ENCODE results near the gene NSMF.
A peak's percentile ranks its signal among the peaks of the same experiment; 100 is the strongest.

NSMF gene, protein sequence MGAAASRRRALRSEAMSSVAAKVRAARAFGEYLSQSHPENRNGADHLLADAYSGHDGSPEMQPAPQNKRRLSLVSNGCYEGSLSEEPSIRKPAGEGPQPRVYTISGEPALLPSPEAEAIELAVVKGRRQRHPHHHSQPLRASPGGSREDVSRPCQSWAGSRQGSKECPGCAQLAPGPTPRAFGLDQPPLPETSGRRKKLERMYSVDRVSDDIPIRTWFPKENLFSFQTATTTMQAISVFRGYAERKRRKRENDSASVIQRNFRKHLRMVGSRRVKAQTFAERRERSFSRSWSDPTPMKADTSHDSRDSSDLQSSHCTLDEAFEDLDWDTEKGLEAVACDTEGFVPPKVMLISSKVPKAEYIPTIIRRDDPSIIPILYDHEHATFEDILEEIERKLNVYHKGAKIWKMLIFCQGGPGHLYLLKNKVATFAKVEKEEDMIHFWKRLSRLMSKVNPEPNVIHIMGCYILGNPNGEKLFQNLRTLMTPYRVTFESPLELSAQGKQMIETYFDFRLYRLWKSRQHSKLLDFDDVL

GRCh38 chr9:137459152-137459600 lies at the start of gene NSMF:
NSMF (minus strand) TSS chr9:137459334; CDS start chr9:137459102, 232 bp downstream.
- peak; percentile 93 for DNase-seq

DNA sequence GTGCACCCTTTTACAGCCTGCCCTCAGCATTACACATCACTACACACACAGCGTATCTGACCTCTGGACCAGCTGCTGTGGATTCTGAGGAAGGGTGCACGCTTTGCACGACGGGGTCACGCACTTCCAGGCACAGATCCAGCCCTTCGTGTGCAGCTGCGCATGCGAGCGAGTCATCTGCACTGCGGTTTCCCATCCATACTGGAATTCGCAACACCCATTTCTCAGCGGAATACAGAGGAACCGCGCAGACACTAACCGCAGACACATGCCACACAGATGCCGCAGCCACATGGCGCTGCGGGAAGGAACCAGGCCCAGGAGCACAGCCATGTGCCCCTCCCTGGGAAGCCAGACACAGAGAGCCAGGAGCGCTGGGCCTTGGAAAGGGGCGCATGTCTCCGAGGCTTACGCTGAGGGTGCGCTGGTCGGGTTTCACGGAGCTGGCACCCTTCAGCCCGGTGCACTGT lies 47.6 kb upstream of the NSMF start:
- no peak for DNase-seq

DNA sequence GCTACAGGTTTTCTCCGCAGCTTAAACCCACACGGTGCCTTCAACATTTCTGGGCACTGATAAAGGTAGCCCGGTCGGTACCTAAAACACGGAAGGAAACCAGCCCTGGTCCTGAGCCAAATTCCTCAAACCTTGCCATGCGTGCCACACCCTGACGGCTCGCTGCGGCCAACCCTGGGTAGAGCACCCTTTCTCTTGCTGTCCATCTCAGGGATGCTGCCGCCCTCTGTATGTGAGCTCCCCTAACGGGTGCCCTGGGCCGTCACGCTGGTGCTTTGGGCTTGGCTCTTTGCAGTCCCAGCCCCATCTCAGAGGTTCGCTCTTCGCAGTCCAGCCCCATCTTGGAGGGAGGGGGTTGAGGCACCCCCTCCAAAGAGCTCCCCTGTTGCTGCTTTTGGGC lies 47.1 kb upstream of the NSMF start:
- no peak for DNase-seq

- no peak for DNase-seq
Observed at GRCh38 chr9:137505421-137506140, 46.4 kb upstream of the NSMF start.

DNA sequence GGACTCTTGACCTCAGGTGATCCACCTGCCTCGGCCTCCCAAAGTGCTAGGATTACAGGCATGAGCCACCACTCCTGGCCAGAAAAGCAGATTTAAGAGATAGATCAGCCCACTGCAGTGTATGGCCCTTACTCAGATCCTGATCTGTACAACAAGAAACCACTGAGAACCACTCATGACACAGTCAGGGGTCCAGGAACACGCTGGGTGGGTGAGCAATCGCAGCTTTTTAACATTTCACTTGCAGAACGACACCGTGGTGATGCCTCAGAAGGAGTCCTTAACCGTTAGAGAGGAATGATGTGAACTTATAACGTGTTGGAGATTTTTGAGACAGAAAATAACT lies 45.3 kb upstream of the NSMF start:
- DNase-seq = no peak

DNA sequence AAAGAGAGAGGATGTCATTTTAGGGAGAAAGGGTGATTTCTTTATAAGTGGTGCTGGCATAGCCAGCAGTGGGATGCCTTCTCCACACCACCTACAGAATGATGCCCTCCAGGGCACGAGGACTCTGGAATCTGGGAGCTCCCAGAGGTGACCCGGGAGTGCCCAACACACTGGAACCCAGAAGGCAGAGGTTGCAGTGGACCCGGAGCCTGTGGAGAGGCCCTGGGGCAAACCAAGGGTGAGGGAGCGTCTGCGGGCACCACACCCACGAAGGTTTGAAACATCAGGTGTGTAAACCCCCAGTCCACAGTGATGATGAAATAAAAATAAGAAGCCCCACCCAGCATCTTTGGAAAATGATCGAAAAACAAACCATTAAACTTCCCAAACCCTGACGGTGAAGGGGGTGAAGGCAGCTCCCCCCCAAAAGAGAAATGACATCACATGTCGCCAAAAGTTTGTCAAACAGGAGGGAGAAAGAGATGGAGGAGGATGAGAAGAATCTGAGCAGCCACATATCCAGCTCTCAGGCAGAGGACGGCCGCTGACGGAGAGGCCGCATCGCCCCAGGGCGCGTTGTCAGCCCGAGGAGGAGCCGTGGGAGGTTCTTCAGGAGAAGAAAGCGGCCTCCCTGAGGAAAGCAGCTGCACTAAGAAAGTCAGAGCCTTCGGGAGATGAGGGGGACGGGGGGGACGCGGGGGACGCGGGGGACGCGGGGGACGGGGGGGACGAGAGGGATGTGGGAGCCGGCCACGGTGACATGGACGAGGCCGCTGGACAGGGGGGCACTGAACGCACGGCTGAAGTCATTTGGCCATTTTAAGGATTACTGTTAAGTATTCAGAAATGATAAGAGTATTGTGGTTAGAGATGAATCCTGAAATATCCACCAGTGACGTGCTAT lies 43.1 kb upstream of the NSMF start:
- DNase-seq = no peak

- no peak for DNase-seq
Observed at GRCh38 chr9:137501457-137501856, 42.3 kb upstream of the NSMF start.

- no peak for DNase-seq
Observed at GRCh38 chr9:137500666-137501397, 41.7 kb upstream of the NSMF start.

GRCh38 chr9:137499858-137500661 lies 40.9 kb upstream of the NSMF start:
- no peak for DNase-seq

DNA sequence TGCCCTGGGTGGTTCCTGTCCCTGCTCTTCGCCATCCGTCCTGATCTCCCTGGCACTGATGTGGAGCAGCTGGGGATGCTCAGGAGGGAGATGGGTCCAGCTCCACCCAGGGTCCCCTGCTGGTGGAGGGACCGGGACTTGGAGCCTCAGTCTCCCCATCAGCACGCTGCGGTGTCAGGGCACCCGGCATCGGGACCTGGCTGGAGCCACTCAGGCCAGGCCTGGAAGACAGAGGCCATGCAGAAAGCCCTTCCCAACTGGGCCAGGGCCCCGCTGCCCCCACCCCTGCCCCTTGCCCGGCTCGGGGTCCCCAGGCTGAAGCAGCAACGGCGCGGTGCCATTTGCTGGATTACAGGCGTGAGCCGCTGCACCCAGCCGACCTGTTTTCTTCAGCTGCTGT lies 40.3 kb upstream of the NSMF start:
- DNase-seq = no peak

DNA sequence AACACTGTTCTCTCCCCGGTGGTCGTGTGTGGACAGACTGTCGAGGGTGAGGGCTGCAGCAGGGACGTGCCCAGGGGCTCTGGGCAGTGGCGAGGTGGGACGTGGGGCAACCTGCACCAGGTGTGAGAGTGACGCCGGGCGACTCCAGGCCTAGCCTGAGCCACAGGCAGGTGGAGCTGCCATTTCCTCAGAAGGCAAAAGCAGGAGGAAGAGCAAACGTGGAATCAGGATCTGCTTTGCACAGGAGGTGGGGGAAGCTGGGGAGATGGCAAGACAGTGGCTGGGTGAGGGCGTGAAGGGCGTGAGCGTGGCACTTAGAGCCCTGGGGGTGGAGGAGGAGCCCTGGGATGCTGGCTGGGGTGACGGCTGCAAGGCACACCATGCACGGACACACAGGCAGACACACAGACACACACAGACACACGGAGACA lies 39.6 kb upstream of the NSMF start:
- DNase-seq = no peak

GRCh38 chr9:137497921-137498719 lies 39.0 kb upstream of the NSMF start:
- no peak for DNase-seq

GRCh38 chr9:137496601-137497375 lies 37.7 kb upstream of the NSMF start:
- no peak for DNase-seq

GRCh38 chr9:137494550-137495351 lies 35.6 kb upstream of the NSMF start:
- no peak for DNase-seq

DNA sequence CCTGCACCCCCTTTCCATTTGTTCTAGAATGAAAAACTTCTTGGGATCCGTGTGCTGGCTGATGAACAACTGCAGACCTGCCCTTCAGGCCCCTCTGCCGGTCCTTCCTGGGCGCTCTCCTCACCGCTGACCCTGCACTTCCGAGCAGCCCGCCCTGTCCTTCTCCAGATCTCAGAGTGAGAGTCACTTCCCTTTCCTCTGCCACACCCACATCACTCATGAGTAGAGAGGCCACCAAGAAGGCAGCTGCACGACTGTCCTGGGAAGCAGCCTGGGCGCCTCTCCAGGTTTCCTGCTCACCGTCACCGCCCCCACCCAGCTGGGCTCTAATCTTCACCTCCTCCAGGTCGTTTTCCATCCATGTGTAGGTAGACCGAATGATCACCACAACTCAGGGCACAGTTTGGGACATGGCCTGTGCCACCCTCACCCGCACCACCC lies 35.0 kb upstream of the NSMF start:
- DNase-seq = peak; percentile 69

DNA sequence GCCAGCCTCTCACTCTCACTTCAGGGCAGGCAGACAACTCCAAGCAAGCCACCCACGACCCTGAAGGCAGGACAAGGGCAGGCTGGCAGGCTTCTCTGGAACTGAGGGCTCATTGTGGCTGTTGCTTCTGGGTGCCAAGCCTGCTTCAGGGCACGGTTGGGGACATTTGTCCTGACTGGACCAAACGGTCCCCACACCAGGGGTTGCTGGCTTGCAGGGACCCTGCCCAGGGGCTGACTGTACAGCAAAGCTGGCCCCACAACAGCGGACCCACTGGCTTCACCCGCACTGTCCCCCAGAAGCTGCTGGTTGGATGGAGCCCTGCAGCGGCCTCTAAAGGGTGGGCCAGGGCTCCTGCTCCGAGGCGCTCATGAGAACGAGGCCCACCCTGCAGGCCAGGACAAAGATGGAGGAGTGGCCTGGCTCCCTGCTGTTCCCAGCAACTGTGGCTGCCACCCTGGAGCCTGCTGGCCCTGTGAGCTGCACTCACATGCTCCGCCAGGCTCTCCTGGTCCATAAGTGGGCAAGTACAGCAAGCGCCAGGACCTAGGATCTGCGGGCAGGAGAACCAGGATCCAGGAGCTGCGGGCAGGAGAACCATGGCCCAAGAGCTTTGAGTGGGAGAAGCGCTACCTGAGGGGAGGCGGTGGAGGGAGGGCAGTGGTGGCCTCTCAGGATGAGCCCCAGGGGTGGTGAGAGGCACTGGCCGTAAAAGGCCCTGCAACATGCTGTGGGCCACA lies 34.4 kb upstream of the NSMF start:
- no peak for DNase-seq

DNA sequence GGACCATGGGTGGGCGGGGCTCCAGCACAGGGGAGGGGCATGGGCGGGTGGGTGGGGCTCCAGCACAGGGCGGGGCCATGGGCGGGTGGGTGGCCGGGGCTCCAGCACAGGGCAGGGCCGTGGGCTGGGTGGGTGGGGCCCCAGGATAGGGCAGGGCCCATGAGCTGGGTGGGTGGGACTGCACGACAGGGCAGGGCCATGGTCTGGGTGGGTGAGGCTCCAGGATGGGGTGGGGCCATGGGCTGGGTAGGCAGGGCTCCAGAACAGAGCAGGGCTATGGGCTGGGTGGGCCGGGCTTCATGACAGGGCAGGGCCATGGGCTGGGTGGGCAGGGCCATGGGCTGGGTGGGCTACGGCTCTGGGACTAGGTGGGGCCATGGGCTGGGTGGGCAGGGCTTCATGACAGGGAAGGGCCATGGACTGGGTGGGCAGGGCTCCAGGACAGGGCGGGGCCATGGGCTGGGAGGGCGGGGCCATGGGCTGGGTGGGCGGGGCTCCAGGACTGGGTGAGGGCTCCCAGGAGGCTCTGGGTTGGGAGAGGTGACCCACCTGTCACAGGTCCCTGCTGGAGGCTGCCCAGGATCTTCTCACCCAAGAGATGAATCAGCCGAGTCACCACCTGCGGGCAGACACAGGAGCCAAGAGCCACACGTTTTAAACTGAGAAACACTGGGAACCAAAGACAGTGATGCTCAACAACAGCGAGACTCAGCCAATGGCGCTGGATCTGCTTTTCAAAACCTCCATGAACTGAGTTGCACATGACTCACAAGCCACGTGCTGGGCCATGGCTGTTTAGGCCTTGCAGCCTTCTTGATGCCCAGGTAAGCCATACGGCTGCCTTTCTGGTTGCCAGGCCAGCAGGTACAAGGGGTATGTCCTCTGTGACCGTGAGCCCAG lies 33.6 kb upstream of the NSMF start:
- no peak for DNase-seq
